ENCODE results near the gene M6PR.
"Not testable (repeated sequence)": the region's sequence is repeated elsewhere in the genome, so short reads cannot be mapped to it uniquely, and the experiment has no call there.

DNA sequence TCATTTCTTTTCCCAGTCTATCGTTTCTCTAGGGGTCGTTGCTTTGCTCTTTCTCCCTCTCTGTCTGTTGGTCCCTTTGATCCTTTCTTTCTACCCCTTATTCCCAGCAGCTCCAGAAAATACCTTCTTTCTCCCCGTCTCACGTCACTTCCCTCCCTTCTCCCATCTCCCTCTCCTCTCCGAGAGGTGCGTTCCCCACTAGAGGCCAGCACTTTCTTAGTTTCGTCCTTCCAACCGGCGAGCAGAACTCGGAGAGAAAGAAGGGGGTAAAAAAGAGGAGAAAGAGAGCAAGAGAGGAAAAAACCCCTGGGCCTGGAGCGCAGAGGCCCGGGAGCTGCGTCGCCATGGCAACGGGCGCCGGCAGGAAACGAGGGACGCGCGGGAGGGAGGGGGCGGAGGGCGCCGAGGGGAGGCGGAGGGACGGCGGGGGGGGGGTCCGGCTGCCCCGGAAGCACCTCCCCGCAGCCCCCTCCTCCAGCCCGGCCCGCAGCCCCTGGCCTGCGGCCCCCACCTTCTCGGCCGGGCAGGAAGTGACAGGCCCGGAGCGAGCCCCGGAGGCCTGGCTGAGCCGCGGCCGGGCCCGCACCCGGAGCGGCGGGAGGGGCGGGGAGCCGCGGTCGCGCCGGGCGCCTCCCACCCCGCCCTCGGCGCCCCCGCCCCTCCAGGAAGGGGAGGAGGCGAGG is 35.3 kb downstream of the M6PR start, which contains the start of gene PHC1:
- not testable (repeated sequence) for TF ChIP-seq ZNF274 (IDR thresholded peaks at IDR 0.05; ENCODE audit: low read depth, low read length); SUZ12 (IDR thresholded peaks at IDR 0.05; ENCODE audit: extremely low read depth, insufficient read depth, insufficient read length); YY1 (IDR thresholded peaks at IDR 0.05; ENCODE audit: insufficient read depth, insufficient read length)

All from NT2/D1 (cell line).